Rectal smooth muscle tissue (tissue), 1 donor: ENCODE results near the gene SIRT2.

Experiments used
- H3K27ac ChIP-seq: one replicate; pipeline ENCODE4 v1.7.0; 2013; ENCODE audit warnings: low read depth, low read length, inconsistent platforms
- H3K27me3 ChIP-seq: one replicate; pipeline ENCODE4 v1.7.0; 2013; ENCODE audit warnings: low read length; ENCODE audit not compliant: control insufficient read depth, insufficient read depth
- H3K36me3 ChIP-seq: one replicate; pipeline ENCODE4 v1.7.0; 2013; ENCODE audit warnings: low read length; ENCODE audit not compliant: control insufficient read depth, insufficient read depth
- H3K4me1 ChIP-seq: one replicate; pipeline ENCODE4 v1.7.0; 2013; ENCODE audit warnings: low read length; ENCODE audit not compliant: control insufficient read depth, insufficient read depth
- H3K4me3 ChIP-seq: one replicate; pipeline ENCODE4 v1.7.0; 2013; ENCODE audit warnings: low read length
- H3K9ac ChIP-seq: one replicate; pipeline ENCODE4 v1.7.0; 2013; ENCODE audit warnings: low read length

SIRT2 gene

DNA sequence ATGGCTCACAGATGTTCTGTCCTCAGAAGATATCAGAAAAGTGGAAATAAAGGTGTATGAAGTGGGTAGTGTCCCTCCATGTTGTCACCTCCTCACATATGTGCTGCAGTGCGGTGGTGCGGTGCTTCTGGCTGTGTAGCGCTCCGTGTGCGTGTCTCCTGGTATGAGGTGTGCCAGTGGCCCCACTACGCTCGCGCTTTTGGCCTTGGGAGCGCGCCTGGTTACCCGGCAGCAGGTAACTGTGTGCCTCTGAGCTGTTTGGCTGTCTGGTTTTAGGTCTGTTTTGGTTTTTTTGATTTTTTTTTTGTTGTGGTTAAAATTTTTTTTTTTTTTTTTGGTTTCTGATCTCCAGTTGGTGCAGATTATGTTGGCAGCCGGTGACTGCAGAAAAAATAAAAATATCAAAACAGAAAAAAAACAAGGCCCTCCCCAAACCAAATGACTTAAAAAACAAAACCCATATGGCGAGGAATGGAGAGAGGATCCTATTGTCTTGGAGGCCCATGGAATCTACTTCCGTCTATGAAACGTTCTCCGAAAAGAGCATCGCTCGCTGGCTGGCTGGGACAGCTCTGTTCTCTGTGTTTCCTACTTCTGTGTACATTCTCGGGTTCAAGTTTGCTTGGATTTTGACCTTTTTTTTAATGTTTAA is 57.5 kb downstream of the SIRT2 start:
- Histone ChIP-seq H3K4me3 (no peak overlapping the region), H3K4me1 (no peaks in the 10 kb centered on the region), H3K27ac (no peak overlapping the region), H3K9ac (no peak overlapping the region), H3K36me3 (peaks cover 82% of the 10 kb centered on the region), H3K27me3 (no peaks in the 10 kb centered on the region)

DNA sequence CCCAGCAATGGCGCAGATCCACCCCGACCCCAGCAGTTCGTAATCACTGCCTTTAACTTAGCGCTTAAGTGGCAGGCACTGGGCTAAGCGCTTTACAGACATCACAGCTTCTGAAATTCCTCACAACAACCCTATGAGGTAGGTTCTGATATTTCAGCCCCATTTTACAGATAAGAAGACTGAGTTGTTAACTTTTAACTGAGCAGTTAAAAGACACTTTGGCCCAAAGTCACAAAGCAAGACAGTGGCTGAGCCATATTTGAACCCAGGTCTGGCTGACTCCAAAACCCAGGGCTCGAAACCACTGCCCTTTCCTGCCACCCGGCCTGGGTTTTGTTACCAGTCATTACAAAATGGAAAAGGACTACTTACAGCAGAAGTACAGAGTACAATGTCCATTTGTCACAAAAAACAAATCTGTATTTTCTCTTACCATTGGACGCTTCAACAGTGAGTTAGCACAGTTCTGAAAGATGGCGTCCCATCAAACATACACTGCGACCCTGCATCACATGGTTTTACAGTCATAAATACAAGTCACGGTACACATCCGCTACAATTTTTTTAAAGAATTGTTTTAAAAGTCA is 58.1 kb downstream of the SIRT2 start:
- peaks cover 82% of the 10 kb centered on the region for H3K36me3 ChIP-seq
- H3K27ac ChIP-seq = no peak overlapping the region
- H3K9ac ChIP-seq = no peak overlapping the region
- no peaks in the 10 kb centered on the region for H3K4me1 ChIP-seq
- no peaks in the 10 kb centered on the region for H3K27me3 ChIP-seq
- H3K4me3 ChIP-seq = no peak overlapping the region

DNA sequence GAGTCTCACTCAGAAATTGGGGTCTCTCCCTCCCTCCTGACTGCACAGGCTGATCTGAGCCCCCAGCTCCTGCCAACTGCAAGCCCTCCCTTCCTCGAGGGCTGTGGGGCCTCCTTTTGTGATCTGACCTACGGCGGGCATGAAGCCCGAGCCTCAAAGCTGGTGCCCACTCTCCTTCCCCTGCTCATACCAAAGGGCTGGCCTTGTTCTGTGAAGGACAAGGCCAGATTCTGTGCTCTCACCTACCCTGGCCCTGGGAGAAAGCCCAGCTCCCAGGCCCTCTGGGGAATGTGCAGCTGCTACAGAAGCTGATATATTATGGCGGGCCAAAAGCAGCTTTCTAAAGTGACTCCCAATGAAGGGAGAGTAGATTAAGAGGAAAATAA is 58.8 kb downstream of the SIRT2 start:
- H3K27ac ChIP-seq = no peak overlapping the region
- peaks cover 80% of the 10 kb centered on the region for H3K36me3 ChIP-seq
- no peak overlapping the region for H3K9ac ChIP-seq
- no peaks in the 10 kb centered on the region for H3K27me3 ChIP-seq
- H3K4me3 ChIP-seq = no peak overlapping the region
- H3K4me1 ChIP-seq = no peaks in the 10 kb centered on the region

DNA sequence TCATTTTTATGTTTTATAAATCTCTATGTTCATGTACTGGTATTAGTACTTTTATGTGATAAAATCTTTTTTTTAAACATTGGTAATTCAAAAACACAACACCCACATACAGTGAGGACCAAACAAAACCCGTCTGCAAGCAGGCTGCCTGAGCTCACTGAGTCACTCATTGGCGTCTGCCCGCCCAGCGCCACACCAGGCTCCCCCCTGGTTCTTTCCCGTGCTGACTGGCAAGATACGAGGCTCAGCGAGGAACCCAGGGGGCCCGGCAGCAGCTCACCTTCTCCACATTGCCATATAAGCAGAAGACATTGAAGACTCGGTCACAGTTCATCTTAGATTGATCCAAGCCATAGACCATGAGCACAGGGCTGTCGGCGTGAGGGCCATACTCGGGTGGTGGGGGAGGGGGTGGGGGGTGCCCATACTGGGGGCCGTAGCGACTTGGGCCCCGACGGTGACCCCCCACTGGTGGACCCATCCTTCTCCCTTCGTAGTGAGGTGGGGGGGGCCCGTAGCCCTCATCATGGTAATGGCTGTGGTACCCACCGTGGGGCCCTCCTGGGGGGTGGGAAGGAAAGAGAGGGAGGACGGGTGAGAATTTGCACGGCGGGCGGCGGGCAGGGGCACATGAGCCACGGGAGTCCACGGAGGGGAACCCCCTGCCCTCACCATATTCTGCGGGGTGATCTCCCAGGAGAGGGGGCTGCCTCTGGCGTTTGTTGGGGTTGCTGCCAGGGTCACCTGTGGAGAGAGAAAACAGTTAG is 59.4 kb downstream of the SIRT2 start:
- no peak overlapping the region for H3K9ac ChIP-seq
- peaks cover 74% of the 10 kb centered on the region for H3K36me3 ChIP-seq
- no peaks in the 10 kb centered on the region for H3K4me1 ChIP-seq
- no peaks in the 10 kb centered on the region for H3K27me3 ChIP-seq
- no peak overlapping the region for H3K4me3 ChIP-seq
- no peak overlapping the region for H3K27ac ChIP-seq

DNA sequence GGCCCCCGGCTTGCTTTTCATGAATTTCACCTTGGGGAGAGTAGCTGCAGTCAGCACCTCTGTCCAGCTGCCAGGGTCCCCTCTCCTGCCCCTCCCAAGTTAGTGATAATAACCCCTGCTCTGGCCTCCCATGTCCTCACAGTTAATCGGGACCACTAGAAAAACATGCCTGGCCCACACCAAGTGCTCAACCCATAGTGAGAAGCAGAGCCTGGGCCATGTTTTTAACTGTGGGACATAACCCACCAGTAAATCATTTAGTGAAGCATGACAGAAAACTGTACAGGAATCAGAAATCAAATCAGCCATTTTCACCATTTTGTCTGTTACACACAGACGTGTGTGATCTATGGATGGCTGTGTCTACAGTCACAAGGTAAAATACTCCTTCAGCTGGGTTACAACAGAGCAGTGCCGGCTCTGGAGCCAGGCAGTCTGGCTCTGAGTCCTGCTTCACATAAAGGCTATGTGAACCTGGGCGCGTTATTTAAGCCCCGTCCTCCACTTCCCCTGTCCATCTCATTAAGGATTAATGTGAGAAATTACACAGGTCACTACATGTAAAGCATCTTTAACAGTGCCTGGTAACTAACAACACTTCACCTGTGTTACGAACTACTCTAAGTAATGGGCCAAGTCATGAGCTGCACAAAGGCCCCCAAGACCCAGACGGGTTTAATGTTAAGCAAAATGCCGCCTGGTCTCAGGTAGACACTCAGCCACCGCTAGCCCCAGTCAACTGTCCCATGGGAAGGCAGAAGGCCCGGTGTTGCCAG is 60.2 kb downstream of the SIRT2 start:
- no peaks in the 10 kb centered on the region for H3K4me1 ChIP-seq
- H3K9ac ChIP-seq = no peak overlapping the region
- no peak overlapping the region for H3K4me3 ChIP-seq
- peaks cover 66% of the 10 kb centered on the region for H3K36me3 ChIP-seq
- no peak overlapping the region for H3K27ac ChIP-seq
- H3K27me3 ChIP-seq = no peaks in the 10 kb centered on the region

DNA sequence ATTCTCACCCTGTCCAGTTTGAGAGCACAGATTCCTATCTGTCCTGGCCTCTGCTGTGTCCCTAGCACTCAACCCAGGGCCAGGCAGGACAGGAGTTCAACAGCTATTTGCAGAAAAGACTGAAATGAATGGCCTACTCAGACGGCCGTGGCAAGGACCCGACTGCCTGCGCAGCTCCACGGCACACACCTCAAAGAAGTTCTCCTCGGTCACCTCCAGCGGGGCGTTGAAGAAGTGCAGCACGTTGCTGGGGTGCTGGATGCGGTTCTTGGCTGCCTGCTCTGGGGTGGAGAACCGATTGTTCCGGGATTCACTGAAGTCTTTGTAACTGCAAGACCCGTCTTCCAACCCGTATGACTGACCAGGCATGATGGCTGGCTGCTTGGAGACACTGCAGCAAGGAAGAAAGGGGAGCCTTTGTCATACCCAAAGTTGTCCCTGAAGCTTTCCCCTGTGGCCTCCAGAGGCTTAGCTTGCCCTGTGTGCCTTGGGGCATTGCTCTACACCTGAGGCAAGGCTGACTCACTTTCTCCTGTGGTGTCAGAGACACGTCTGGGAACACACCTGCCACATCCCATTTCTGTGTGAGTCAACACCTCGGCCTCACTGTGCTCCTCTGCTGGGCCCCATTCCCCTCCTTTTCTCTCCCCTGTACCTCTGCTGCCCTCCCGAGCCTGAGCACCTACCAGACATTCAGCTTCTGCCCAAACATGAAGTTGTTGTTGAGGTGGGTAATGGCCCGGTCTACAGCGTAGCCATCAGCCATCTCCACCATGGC is 61.0 kb downstream of the SIRT2 start:
- Histone ChIP-seq H3K36me3 (peaks cover 58% of the 10 kb centered on the region), H3K4me3 (no peak overlapping the region), H3K27me3 (no peaks in the 10 kb centered on the region), H3K4me1 (no peaks in the 10 kb centered on the region), H3K27ac (no peak overlapping the region), H3K9ac (no peak overlapping the region)

DNA sequence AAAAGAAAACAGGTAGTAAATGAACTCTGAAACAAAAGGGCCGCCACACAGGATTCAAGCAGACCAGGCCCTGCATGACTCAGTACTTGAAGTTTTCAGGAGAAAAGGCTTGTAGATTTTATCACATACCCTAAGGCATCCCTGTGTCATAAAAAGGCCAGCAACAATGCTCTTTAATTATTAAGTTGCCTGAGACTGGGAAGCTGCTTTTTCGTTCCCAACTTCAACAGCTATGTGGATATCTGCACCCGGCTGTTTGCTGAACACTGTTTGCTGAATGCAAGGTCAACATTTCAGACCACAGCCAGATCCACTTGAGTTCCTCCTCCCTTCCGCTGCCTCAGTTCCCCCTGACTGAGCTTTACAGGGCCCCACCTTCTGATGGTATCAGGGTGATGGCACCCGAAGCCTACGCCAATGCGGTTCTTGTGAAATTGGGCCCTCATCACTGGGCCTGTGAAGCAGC is 61.7 kb downstream of the SIRT2 start:
- H3K9ac ChIP-seq = no peak overlapping the region
- peaks cover 51% of the 10 kb centered on the region for H3K36me3 ChIP-seq
- H3K27me3 ChIP-seq = no peaks in the 10 kb centered on the region
- H3K4me1 ChIP-seq = no peaks in the 10 kb centered on the region
- no peak overlapping the region for H3K27ac ChIP-seq
- no peak overlapping the region for H3K4me3 ChIP-seq

DNA sequence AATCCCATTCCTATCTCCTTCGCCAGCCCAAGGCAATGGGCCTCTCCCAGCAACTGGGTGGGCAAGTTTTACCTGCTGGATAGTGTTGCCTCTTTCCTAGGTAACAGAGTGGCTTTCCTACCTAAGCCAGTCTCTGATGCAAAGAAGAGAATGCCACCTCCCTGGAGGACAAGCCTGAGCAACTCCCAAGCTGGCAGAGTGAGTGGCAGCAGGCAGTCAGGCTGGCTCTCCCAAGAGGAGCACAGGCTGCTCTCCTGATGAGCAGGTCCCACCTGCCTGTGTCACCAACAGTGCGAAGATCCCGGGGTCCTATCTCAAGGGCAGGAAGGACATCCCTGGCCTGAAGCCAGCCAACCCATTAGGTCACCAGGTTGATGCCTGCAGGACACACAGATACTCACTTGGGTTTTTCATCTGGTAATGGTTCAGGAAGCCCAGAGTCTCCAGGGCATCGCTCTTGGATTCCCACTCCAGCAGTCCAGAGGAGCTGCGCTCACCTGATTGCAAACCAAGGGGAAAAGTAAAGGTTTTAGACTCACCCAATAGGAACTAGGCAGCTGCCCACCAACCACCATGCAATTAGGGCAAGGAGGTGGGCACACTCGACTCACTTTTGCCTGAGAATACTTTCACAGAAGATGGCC is 62.3 kb downstream of the SIRT2 start:
- Histone ChIP-seq H3K27ac (no peak overlapping the region), H3K4me1 (peaks cover 2% of the 10 kb centered on the region), H3K4me3 (no peak overlapping the region), H3K27me3 (no peaks in the 10 kb centered on the region), H3K36me3 (peaks cover 46% of the 10 kb centered on the region), H3K9ac (no peak overlapping the region)

DNA sequence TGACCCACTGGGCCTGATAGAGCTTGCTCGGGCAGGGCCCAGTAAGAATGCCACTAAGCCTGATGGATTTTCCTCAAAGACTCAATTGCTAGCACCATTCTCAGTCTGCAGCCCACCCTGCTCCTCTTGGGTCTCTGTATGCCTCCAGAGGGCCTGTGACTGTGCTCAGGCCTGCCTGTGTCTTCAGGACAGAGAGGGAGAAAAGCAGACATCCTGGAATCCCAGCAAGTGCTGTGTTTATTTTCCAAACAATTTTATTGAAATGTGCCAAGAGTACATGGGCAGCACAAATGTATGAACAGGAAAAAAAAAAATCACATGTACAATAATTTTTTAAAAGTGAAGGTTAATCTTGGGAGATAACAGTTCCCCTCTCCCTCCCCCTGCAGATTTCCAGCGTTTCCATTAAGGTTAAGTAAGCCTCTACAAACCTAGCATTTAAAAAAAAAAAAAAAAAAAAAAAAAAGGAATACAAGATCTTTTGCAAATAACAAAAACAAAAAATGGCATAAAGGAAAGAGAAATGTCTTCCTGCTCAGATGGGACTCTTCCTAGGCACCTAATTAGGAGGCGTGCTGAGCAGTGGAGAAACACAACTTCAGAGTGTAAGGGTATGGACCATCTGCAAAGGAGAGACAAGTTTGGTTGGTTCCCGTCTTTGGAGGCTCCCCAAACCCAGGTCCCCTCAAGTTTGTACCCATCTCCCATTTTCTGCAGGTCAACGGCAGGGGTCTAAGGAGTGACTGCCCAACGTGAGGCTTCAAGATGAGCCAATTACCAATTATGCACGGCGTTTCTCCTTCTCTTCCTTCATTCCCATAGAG is 63.0 kb downstream of the SIRT2 start:
- no peak overlapping the region for H3K27ac ChIP-seq
- peaks cover 4% of the 10 kb centered on the region for H3K4me1 ChIP-seq
- no peaks in the 10 kb centered on the region for H3K27me3 ChIP-seq
- H3K9ac ChIP-seq = no peak overlapping the region
- H3K36me3 ChIP-seq = peaks cover 41% of the 10 kb centered on the region
- no peak overlapping the region for H3K4me3 ChIP-seq

DNA sequence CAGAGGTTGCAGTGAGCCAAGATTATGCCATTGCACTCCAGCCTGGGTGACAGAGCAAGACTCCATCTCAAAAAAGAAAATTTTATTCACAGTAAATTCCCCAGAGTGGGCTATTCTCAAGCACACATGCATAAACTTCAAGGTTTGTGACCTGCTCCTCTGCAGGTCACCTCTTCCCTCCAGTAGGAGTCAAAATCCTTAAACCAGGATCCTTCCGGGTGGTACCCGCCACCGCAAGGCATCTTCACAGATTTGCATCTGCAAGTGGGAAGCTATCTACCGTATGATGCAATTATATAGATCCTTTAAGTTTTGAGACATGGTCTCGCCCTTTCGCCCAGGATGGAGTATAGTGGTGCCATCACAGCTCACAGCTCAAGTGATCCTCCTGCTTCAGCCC is 64.8 kb downstream of the SIRT2 start:
- Histone ChIP-seq H3K9ac (no peak overlapping the region), H3K36me3 (peaks cover 34% of the 10 kb centered on the region), H3K4me1 (peaks cover 7% of the 10 kb centered on the region), H3K4me3 (no peak overlapping the region), H3K27me3 (no peaks in the 10 kb centered on the region), H3K27ac (no peak overlapping the region)

DNA sequence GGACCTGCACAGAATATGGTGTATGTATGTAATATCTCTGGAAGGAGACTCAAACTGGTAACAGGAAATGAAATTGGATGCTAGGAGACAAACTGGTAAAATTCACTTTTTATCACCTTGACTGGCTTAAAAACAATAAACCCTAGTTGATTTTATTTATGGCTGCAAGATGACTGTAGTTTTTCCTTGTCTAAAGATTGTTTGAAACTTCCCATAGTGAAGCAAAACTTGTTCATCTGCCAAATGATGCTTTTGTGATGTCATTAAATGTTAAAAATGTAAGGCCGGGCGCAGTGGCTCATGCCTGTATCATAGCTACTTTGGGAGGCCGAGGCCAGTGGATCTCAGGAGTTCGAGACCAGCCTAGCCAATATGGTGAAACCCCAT is 65.3 kb downstream of the SIRT2 start:
- peaks cover 29% of the 10 kb centered on the region for H3K36me3 ChIP-seq
- no peak overlapping the region for H3K27ac ChIP-seq
- H3K27me3 ChIP-seq = no peaks in the 10 kb centered on the region
- H3K4me1 ChIP-seq = peaks cover 7% of the 10 kb centered on the region
- H3K4me3 ChIP-seq = no peak overlapping the region
- H3K9ac ChIP-seq = no peak overlapping the region
